Stomach (tissue), 4 donors: ENCODE measurements around the gene CYREN.

ENCODE experiments used
- CTCF ChIP-seq, 7 experiments: fragments of 450-650 bp in 4 of 7; fragments of 200-600 bp in 3 of 7; sonication (generic) in 3 of 7; IDR thresholded peaks; one replicate each; pipeline ENCODE4 v1.5.1; 2016 to 2019; ENCODE audit warnings: antibody characterized with exemption in 7 of 7, control low read depth in 2 of 7, mild to moderate bottlenecking in 1 of 7
- EP300 ChIP-seq: sonication (generic); formaldehyde crosslinking; IDR thresholded peaks from one replicate; pipeline ENCODE4 v1.6.1; 2017; ENCODE audit warnings: antibody characterized with exemption
- POLR2A ChIP-seq, 4 donors: fragments of 450-650 bp; IDR thresholded peaks; one replicate each; pipeline ENCODE4 v1.6.1; 2016; ENCODE audit warnings: antibody characterized with exemption in 4 of 4, control low read depth in 2 of 4, mild to moderate bottlenecking in 1 of 4, moderate library complexity in 1 of 4
- POLR2AphosphoS5 ChIP-seq, 3 donors: sonication (generic); formaldehyde crosslinking; IDR thresholded peaks; one replicate each; pipeline ENCODE4 v1.6.1; 2016; ENCODE audit warnings: antibody characterized with exemption in 3 of 3

DNA sequence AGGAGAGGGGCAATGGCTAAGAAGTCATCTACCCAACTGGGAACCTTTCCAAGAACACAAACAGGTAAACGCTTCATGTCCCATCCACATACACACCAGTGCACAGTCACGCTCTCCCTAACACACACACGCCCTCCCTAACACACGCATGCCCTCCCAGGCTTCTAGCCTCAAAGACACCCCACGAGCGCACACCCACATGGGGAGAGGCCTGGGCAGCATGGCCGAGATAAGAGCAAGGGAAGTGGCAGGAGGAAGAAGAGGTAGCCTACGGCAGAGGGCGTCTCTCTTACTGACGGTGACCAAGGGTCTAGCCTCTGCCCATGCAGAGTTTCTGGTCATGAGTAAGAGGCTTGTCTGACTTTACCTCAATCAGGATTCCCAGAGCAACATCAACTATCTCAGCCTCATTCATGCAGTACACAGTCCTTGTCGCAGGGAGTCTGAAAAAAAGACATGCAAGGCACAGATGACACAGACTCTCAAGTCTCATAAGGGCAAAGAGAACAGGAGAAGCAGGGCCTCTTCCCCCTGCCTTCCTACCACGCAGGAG is 3.1 kb downstream of the CYREN start:
- TF ChIP-seq POLR2A (IDR thresholded peaks at IDR 0.05) = no peak
- TF ChIP-seq EP300 = no peak
- no peak for TF ChIP-seq CTCF (IDR thresholded peaks at IDR 0.05)
- TF ChIP-seq POLR2AphosphoS5 (IDR thresholded peaks at IDR 0.05) = no peak
